GM19043 (cell line): ENCODE results near the gene KAT7.

Source experiments
- ATAC-seq: cut with Tn5 transposase; IDR thresholded peaks from one replicate; pipeline ENCODE4 v1.9.1; 2021; ENCODE audit warnings: low read depth; ENCODE audit not compliant: unreplicated experiment

Gene KAT7

DNA sequence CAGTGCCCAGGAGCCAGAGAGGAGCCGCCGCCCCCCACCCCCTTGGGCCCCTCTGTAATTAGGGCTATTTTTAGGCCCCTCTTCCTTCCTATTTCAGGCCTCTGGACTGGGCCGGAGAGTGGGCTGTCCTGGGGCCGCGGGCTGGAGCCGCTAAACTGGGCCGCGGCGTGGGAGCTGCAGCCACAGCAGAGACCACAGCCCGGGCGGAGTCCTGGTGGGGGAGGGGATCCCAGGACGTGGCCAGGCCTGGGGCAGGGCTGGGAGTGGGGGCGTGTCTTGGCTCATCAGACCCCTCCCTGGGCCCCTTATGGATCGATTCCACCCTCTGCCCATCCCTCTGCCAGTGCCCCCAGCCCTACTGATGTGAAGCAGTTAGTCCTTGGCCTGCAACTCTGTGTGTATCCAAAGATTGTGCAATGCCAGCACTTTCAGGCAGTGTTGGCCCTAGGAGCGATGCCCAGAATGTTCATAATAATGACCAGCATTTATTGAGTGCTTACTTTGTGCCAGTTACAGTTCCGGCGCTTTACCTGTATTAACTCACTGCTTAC lies 74.4 kb downstream of the KAT7 start:
- ATAC-seq = no peak

DNA sequence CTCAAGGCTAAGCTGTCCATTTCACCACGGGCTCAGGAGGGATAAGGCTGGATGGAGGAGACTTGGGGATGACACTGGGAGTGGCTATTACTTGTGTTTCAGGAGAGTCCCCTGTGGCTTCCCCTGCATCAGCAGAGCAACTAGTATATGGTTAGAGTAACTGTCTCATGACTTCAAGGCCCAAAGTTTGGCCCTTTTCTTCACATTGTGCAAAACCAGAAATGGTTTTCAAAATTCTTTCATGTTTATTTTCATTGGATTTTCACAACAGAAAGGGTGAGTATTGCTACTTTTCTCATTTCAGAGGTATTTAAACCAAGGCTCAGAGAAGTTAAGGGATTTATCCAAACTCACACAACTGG lies 77.5 kb downstream of the KAT7 start:
- no peak for ATAC-seq

DNA sequence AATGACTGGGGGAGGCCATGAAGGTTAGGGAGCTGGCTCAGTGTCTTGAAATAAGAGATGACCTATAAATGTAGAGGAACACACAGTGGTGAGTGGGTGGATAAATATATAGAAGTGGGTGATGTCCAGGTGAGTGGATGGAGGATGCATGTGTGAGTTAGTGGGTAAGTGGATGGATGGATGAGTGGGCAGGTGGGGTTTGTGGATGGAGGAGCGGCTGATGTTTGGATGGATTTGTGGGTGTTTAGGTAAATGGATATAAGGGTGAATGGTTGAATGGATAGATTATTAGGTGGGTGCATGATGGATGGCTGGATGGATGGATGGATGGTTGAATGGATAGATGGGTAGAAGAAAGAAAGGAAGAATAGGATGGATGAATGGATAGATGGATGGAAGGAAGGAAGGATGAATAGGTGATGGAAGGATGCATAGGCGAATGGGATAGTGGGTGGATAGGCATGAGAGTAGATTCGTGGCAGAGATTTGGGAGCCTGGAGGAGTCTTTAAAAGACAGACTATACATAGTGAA lies 78.5 kb downstream of the KAT7 start:
- ATAC-seq = no peak

DNA sequence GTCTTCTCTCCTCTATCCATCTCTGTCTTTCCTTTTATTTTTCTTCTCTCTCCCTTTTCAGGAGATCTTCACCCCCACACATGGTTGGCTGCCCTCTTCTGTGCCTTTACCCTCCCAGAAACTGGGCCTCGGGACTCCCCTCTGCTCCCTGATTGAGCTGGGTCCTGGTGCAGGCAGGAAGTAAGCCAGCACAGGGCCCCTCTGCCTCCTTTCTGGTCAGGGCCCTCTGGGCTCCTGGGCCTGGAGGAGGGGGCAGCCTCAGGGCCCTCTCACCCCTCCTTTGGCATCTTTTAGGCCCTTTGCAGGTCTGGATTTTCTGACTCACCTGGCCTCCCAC lies 80.5 kb downstream of the KAT7 start:
- no peak for ATAC-seq

DNA sequence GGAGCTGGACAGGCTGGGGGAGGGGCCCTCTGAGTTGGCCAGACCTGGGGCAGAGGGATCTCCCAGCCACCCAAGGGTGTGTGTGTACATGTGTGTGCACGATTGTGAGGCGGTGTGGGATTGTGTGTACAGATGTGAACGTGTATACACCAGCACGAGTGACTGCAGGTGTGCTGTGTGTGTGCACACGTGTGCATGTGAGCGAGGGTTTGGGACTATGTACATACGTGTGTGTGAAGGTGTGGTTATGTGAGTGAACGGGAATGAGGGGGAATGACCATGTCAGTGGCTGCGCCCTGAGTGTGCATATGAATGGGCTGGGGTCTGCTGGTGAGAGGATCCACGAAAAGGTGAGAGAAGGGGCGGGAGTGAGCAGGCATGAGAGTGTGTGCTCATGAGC lies 81.8 kb downstream of the KAT7 start:
- no peak for ATAC-seq

DNA sequence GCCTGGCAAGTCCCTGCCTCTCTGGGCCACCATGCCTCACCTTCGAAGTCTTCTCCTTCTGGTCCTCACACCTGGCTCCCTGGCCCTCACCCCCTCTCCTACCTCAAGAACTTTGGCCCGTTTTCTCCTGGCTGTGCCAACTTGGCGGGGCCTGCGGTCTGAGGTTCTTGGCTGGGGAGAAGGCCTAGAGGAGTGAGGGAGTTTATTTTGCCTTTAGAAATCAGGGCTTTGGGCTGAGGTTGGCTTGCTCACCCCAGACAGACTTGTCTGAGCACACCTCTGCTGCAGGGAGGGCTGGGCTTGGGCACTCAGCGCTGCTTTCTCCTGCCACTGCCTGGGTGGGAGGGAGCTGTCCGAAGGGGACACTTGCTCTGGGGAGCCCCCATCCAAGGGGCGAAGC lies 82.7 kb downstream of the KAT7 start:
- ATAC-seq = no peak

DNA sequence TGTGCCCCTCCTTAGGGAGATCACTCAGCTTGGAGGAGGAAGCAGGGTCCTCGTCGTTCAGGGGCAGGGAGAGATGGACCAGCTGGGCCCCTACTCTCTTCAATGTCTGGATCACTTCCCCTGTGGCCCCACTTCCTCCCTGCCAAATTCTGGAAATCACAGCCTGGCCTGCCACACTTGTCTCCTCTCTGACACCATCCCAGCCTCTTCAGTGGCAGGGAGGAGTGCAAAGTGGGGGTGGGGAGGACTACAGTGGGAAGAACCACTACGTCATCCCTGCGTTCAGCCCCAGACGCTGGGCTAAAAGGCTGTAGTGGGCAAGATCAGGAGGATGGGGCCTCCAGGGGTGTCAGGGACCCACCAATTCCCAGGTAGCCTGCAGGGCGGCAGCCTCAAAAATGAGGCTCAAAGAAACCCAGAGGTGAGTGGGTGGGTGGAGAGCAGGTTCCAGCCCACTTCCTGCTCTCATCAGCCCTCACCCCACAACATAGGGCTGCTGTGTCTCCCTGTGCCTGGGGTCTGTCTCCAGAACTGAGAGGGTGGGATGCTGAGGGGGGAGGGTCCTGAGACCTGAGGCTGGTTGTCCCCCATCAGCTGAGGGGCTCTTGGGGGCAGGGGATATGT lies 84.4 kb downstream of the KAT7 start:
- ATAC-seq = no peak

DNA sequence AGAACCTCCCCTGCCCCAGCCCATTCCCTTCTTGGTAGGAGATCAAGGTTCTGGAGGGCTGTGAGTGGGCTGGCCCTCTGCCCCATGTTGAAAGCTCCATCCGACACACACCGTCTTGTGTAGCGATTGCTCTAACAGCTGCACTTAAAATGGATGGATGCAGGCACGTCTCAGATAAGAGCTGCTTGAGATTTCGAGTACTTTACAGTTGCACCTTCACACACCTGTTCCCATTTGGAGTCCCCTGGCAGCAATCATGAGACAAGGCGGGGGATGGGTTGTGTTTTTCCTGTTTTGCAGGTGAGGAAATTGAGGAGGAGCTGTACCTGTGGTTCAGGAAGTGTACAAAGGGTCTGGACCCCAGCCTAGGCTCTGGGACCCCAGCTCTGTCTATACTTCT lies 85.0 kb downstream of the KAT7 start:
- no peak for ATAC-seq

DNA sequence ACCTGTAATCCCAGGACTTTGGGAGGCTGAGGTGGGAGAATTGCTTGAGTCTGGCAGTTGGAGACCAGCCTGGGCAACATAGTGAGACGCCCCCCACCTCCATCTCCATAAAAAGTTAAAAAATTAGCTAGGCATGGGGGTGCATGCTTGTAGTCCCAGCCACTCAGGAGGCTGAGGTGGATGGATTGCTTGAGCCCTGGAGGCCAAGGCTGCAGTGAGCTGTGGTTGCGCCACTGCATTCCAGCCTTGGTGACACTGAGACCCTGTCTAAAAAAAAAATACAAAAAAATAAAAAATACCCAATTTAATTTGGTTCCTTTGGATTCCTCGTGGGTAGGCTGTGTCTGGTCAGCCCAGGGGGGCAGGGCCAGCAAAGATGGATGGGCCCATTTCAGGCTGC lies 85.4 kb downstream of the KAT7 start:
- no peak for ATAC-seq

DNA sequence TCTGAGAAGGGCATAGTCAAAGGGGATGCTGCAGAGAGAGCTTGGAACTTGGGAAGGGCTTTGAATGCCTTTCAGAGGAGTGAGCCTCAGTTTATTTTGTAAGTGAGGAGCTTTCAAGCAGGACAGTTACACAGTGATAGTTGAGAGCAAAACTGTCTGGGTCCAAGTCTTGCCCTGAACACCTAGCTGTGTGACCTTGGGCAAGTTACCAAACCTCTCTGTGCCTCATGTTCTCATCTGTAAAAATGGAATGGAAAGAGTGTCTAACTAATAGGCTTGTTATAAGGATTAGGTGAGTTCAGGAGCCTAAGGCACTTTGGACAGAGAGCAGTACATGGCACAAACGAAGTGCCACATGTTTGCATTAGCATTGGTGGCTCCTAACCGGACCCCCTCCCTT lies 86.4 kb downstream of the KAT7 start:
- no peak for ATAC-seq

DNA sequence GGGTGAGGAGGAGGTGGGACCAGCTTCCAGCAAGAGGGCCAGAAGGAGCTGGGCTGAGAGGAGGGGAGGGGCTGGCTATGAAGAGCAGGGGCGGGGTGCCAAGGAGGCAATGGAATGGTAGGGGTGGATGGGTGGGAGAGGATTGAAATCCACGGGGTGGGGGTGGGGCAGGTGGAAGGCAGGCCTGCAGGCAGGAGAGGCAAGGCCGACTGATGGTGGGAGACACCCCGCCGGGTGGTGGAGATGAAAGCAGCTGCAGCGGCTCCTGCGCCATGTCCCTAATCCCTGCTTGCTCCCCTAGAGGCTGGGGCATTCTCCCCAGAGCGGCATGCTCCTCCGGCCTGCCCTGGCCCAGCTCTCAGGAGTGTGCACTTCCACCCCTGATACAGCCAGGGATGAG lies 87.2 kb downstream of the KAT7 start:
- no peak for ATAC-seq

DNA sequence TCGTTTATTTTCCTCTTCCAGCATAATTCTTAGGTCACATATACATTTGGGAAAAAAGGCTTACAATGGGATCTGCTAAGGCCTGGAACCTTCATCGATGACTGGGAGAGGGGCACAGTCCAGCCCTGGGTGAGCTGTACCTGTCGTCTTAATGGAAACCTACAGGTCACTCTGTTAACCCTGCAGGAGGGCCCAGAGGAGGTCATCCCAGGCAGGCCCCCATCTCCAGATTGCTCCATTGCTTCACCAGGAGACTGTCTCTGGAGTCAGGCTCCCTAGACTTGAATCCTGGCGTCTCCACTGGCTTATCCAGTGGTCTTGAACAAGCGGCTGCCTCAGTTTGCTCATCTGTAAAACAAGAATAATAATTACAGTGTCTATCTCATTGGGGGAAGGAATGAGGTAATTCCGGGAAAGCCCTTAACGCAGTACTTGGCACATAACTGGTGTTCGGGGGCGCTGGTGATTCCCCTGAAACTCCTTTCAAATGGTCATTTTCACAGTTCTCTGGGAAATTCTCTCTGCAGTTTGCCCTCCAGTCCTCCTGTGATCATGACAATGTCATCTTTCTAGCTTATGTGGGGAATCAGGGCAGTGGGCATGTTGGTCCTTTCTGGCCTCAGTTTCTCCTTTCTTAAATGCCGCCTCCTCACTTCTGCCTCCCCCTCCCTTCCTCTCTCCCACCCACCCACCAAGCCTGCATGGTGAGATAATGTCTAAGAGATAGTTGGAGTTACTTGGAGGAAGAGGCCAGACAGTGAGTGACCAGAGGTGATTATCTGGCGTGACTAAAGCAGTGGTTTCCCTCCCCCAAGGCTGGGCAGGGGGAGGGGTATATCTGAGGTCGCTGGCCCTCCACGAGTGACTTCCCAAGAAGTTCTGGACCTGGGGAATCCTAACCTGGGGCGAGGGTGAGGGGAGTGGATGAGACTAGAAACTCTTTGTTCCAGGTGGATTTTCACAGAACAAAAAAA lies 90.7 kb downstream of the KAT7 start:
- no peak for ATAC-seq

DNA sequence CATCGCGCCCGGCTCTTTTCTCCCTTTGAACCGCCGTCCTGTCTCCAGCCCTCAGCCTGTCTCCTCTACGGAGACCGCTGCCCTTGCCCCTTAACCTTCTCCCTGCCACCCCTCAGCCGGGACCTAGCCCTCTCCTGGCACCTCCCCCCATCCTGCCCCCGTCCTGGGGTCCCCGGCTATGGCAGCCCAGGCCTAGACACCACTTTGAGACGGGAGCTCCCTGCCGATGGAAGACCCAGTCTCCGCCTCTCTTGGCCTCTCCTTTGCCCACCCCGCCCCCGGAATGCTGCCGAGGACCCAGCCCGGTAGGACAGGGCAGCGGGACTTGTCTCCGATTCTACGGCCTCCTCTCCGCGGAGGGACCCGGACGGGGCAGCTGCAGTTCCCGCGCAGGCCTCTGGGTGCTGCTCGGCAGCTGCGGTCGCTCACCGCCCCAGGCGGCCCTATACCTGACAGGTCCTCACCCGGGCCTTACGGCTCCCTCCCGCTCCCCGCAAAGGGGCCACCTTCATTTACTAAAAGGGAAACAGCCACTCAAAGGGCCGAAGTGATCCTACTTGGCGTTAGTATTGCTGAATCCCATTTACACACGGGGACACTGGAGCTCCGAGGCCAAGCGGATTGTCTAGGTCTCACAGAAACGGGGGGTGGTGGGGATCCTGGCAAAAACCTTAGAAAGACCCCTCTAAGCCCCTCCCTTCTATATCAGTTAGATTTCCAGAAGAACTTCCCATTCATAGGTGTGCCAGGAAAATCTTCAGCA lies 92.0 kb downstream of the KAT7 start:
- ATAC-seq = no peak

DNA sequence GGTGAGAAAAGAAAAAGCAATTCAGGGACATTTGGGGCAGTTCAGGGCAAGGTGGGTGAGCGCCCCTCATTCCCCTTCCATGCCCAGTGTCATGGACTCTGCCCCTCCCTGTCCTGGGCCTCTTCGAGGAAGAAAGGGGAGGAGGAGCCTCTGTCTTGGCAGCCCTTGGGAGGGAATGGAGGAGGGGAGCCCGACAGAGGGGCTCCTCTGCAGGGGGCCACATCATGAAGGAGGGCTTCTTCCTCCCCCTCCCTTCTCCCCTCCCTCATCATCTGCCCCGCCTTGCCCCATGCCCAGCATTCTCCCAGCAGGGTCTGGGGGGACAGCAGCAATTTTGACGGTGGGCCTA lies 92.5 kb downstream of the KAT7 start:
- no peak for ATAC-seq

DNA sequence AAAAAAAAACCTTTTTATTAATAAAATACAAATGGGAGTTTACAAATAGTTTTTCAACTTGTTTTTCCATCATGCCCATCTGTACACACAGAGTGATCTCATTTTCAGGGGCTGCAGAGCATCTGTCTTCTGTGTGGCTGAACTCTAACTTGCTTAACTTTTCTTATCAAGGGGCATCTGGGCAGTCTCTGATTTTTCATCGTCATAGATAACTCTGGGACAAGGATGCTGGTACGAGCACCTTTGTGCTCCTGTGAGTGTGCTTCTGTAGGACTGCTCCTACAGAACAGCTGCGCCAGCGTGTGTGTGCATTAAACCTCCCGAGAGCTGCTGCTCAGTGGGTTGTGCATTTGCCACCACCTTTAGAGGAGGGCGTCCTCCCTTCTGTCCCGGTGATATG lies 94.0 kb downstream of the KAT7 start:
- ATAC-seq = no peak
